OCI-LY1 (cell line): Measurements from ENCODE around the gene TBL3.

Experiments
- CTCF ChIP-seq: fragments of 200-600 bp; sonication (generic), shearing (Covaris generic); IDR thresholded peaks from 2 replicates; pipeline ENCODE4 v1.5.1; 2017; ENCODE audit warnings: mild to moderate bottlenecking, antibody characterized with exemption, low read length, moderate library complexity, mixed read lengths
- EZH2 ChIP-seq: fragments of 200-600 bp; sonication (generic), shearing (Covaris generic); IDR thresholded peaks from 2 replicates; pipeline ENCODE4 v1.8.0; 2017; ENCODE audit warnings: borderline replicate concordance, mixed run types, mild to moderate bottlenecking, antibody characterized with exemption, low read length, moderate library complexity, mixed read lengths

GRCh38 chr16:1944612-1945199 lies 27.1 kb upstream of the TBL3 start:
- TF ChIP-seq CTCF (no peak), EZH2 (no peak)
